ENCODE results near the gene SLC25A5.
"Not testable (repeated sequence)": the region's sequence is repeated elsewhere in the genome, so short reads cannot be mapped to it uniquely, and the experiment has no call there.

The SLC25A5 gene

DNA sequence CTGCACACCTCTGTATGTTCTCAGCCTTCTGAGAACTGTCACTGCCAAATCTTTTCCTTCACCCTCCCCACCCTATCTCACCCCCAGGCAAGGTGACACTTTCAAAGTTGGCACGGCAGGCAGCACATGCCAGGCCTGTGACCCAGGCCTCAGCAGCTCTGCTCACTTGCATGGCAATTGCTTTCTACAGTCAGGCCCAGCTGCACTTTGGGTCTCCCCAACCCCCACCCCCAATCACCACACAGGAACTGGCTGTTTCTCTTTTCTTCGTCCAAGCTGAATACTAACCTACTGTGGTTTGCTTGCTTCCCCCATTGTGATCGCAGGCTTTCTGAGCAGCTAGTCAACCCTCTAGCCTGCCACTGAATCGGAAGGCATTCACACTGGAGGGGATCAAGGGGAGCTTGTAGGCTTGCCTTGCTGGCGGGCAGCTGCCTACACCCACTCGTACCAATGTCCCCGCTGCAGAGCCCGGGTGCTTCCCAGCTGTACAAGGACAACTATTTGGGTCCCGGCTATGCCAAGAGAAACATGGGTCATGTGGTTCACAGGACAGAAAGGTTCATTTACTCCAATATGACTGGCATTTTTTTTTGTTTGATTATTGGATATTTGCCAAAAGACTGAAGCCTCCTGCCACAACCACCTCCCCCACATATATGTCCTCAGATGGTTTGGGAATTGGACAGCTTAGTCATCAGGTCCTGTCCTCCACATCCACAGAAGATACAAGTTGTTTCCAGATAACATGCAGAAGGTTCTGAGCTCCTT, 41.0 kb upstream of the SLC25A5 start:
- peak; percentile 50 for DNase-seq (ENCODE audit: low read depth)
- no peak for TF ChIP-seq CTCF (IDR thresholded peaks at IDR 0.05; ENCODE audit: low read length, missing control alignments)
- no peak overlapping the region for H3K4me3 ChIP-seq (replicated peaks; ENCODE audit: low read depth, low read length)

DNA sequence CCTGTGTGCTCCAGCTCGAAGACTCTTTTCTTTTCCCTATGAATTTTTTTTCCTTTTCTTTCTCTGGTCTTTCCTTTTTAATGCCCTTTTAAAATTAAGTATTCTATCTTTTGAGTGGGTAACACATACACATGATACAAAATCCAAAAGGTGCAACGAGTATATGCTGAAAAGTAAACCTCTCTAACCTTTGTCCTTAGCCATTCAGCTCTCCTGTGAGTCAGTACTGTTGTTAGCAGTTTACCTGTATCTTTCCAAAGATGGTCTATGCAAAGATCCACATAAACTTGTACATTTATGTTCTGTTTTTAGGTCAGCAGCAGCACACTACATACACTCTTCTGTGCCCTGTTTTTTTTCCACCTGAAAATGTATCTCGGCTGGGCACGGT, 40.5 kb upstream of the SLC25A5 start:
- DNase-seq (ENCODE audit: low read depth) = no peak
- no peak overlapping the region for H3K4me3 ChIP-seq (replicated peaks; ENCODE audit: low read depth, low read length)
- TF ChIP-seq CTCF (IDR thresholded peaks at IDR 0.05; ENCODE audit: low read length, missing control alignments) = no peak

DNA sequence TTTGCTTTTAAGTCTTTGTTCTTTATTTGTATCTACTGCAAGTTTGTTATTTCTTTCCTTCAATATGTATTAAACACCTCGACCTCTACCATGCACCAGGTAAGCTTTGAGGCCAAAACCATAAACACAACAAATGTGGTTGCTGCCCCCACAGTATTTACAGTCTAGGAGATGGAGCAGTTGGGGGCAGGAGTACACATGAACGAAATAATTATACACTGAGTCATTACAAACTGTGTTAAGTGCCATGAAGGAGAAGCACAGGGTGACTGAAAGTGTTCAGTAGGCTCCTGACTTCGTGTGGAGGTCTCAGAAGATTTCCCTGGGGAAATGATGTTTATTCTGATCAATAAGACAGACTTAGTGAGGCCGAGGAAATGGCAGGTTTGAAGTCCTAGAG, 38.8 kb upstream of the SLC25A5 start:
- DNase-seq (ENCODE audit: low read depth) = no peak
- H3K4me3 ChIP-seq (replicated peaks; ENCODE audit: low read depth, low read length) = no peak overlapping the region
- no peak for TF ChIP-seq CTCF (IDR thresholded peaks at IDR 0.05; ENCODE audit: low read length, missing control alignments)

DNA sequence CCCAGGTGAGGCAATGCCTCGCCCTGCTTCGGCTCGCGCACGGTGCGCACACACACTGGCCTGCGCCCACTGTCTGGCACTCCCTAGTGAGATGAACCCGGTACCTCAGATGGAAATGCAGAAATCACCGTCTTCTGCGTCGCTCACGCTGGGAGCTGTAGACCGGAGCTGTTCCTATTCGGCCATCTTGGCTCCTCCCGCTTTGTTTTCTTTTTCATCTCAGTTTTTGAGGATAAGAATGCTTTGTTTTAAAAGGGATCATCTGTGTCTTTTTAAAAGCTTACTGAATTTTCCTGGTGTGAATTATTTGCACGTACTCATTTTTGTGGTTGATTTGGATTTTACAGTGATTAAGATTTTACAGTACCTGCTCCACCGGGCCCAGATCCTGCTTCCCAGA, 26.9 kb upstream of the SLC25A5 start:
- not testable (repeated sequence) for DNase-seq (ENCODE audit: low read depth); H3K4me3 ChIP-seq (replicated peaks; ENCODE audit: low read depth, low read length)

DNA sequence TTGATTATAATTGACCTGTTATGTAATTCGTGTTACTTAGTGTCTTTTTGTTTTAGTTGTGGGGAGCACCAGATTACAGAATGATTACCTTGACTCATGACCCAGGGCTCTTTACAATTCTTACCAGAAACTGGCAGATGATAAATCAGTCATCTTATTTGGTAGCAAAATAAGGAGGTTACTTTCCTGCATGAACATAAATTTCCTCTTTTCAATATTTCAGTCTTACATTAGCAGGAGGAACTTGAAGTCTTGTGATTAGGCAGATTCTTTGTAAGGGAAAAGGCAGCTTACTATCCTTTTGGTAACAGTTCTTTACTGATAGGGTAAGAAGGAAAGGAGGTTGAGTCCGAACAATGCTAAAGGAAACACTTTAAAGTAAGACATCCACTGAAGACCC, 26.0 kb upstream of the SLC25A5 start:
- no peak overlapping the region for H3K4me3 ChIP-seq (replicated peaks; ENCODE audit: low read depth, low read length)
- no peak for TF ChIP-seq CTCF (IDR thresholded peaks at IDR 0.05; ENCODE audit: low read length, missing control alignments)
- DNase-seq (ENCODE audit: low read depth) = no peak

DNA sequence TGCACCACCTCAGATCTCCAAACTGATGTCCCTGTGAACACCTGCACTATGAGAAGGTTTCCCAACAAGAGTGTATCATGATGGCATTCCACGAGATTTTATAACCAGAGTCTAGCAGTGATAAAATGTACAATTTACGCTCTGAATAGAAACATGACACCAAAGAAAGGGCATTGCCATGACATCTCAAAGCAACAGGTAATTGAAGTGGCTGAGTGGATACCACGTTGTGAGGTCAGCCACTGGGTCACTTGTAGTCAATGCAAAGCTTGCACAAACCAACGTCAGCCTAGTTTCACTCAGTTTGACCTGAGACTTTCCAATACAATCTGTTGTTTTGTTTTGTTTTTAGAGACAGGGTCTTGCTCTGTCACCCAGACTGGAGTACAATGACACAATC, 15.0 kb upstream of the SLC25A5 start:
- no peak for TF ChIP-seq CTCF (IDR thresholded peaks at IDR 0.05; ENCODE audit: low read length, missing control alignments)
- no peak for DNase-seq (ENCODE audit: low read depth)
- H3K4me3 ChIP-seq (replicated peaks; ENCODE audit: low read depth, low read length) = no peak overlapping the region

- DNase-seq (ENCODE audit: low read depth) = peak; percentile 16
- H3K4me3 ChIP-seq (replicated peaks; ENCODE audit: low read depth, low read length) = no peak overlapping the region
- no peak for TF ChIP-seq CTCF (IDR thresholded peaks at IDR 0.05; ENCODE audit: low read length, missing control alignments)
Observed at GRCh38 chrX:119455264-119455663, 13.0 kb upstream of the SLC25A5 start.
